ENCODE data around the gene HMGB2. TPM values are rescaled to one million over a fixed set of nuclear protein-coding genes. Genes with fewer than 3 reads are reported as not detected.

Gene HMGB2
- total RNA-seq, 1 donor from 2014 or later, result 145 TPM

- Mint-ChIP-seq H3K27me3 (no peaks in the 10 kb centered on the region), H3K4me3 (ENCODE audit: low read depth) (no peak overlapping the region), H3K27ac (no peak overlapping the region), H3K4me1 (ENCODE audit: low read depth) (peaks cover 1% of the 10 kb centered on the region), H3K9me3 (ENCODE audit: low read depth) (no peaks in the 10 kb centered on the region), H3K36me3 (ENCODE audit: insufficient read depth) (no peaks in the 10 kb centered on the region)
- TF ChIP-seq CTCF (IDR thresholded peaks at IDR 0.05; ENCODE audit: unreplicated experiment), result no peak
- DNase-seq (ENCODE audit: low spot score, unreplicated experiment), result no peak
Observed at GRCh38 chr4:173367285-173367684, 33.1 kb upstream of the HMGB2 start.

GRCh38 chr4:173365359-173365996 is 31.3 kb upstream of the HMGB2 start:
- TF ChIP-seq CTCF (IDR thresholded peaks at IDR 0.05; ENCODE audit: unreplicated experiment), result no peak
- no peaks in the 10 kb centered on the region for H3K9me3 Mint-ChIP-seq (ENCODE audit: low read depth)
- no peak for DNase-seq (ENCODE audit: low spot score, unreplicated experiment)
- H3K27ac Mint-ChIP-seq, result no peak overlapping the region
- H3K36me3 Mint-ChIP-seq (ENCODE audit: insufficient read depth), result no peaks in the 10 kb centered on the region
- peaks cover 1% of the 10 kb centered on the region for H3K4me1 Mint-ChIP-seq (ENCODE audit: low read depth)
- H3K4me3 Mint-ChIP-seq (ENCODE audit: low read depth), result no peak overlapping the region
- no peaks in the 10 kb centered on the region for H3K27me3 Mint-ChIP-seq

- no peak for DNase-seq (ENCODE audit: low spot score, unreplicated experiment)
- Mint-ChIP-seq H3K36me3 (ENCODE audit: insufficient read depth) (peaks cover 1% of the 10 kb centered on the region), H3K4me3 (ENCODE audit: low read depth) (no peak overlapping the region), H3K4me1 (ENCODE audit: low read depth) (no peaks in the 10 kb centered on the region), H3K27ac (no peak overlapping the region), H3K9me3 (ENCODE audit: low read depth) (peaks cover 3% of the 10 kb centered on the region), H3K27me3 (no peaks in the 10 kb centered on the region)
- TF ChIP-seq CTCF (IDR thresholded peaks at IDR 0.05; ENCODE audit: unreplicated experiment), result no peak
Observed at GRCh38 chr4:173362666-173363065, 28.5 kb upstream of the HMGB2 start.

- Mint-ChIP-seq H3K36me3 (ENCODE audit: insufficient read depth) (peaks cover 1% of the 10 kb centered on the region), H3K4me3 (ENCODE audit: low read depth) (no peak overlapping the region), H3K27me3 (no peaks in the 10 kb centered on the region), H3K4me1 (ENCODE audit: low read depth) (no peaks in the 10 kb centered on the region), H3K27ac (no peak overlapping the region), H3K9me3 (ENCODE audit: low read depth) (peaks cover 3% of the 10 kb centered on the region)
- TF ChIP-seq CTCF (IDR thresholded peaks at IDR 0.05; ENCODE audit: unreplicated experiment), result peak; percentile 46
- DNase-seq (ENCODE audit: low spot score, unreplicated experiment), result no peak
Observed at GRCh38 chr4:173360587-173361221, 26.5 kb upstream of the HMGB2 start.

GRCh38 chr4:173357939-173358338 is 23.8 kb upstream of the HMGB2 start:
- no peak overlapping the region for H3K27ac Mint-ChIP-seq
- DNase-seq (ENCODE audit: low spot score, unreplicated experiment), result no peak
- peaks cover 3% of the 10 kb centered on the region for H3K9me3 Mint-ChIP-seq (ENCODE audit: low read depth)
- no peaks in the 10 kb centered on the region for H3K27me3 Mint-ChIP-seq
- H3K4me1 Mint-ChIP-seq (ENCODE audit: low read depth), result no peaks in the 10 kb centered on the region
- H3K36me3 Mint-ChIP-seq (ENCODE audit: insufficient read depth), result peaks cover 1% of the 10 kb centered on the region
- no peak overlapping the region for H3K4me3 Mint-ChIP-seq (ENCODE audit: low read depth)
- TF ChIP-seq CTCF (IDR thresholded peaks at IDR 0.05; ENCODE audit: unreplicated experiment), result no peak
